Left renal pelvis (tissue), 4 donors: Measurements from ENCODE around the gene SIX3. TPM values are rescaled to one million over a fixed set of nuclear protein-coding genes. Genes with fewer than 3 reads are reported as not detected.

Source experiments
- DNase-seq, 4 donors: peaks; one replicate each; pipeline ENCODE4 v3.0.0-alpha.2; 2013; ENCODE audit warnings: low read depth in 4 of 4, low spot score in 3 of 4
- polyA plus RNA-seq, 4 donors: library from polyadenylated mRNA; unstranded; fragments of 120-200 nt; gene quantifications; one replicate each; pipeline ENCODE4 v1.2.1, GENCODE V29; 2013; ENCODE audit not compliant: insufficient read length in 4 of 4

SIX3 gene
- polyA plus RNA-seq = not detected

GRCh38 chr2:44941551-44942234 is at the start of gene SIX3:
TSS of gene SIX3 (plus strand) at chr2:44941702. CDS start at chr2:44942105, 403 bp downstream.
- no peak for DNase-seq

GRCh38 chr2:44894058-44894457 is 47.4 kb upstream of the SIX3 start:
- DNase-seq = no peak

- no peak for DNase-seq
Measured at GRCh38 chr2:44895061-44895460, 46.4 kb upstream of the SIX3 start.

- DNase-seq = no peak
Measured at GRCh38 chr2:44897406-44897805, 44.1 kb upstream of the SIX3 start.

GRCh38 chr2:44902217-44903137 is 39.0 kb upstream of the SIX3 start:
- no peak for DNase-seq

- no peak for DNase-seq
Measured at GRCh38 chr2:44904578-44904977, 36.9 kb upstream of the SIX3 start.

- DNase-seq = no peak
Measured at GRCh38 chr2:44906972-44907371, 34.5 kb upstream of the SIX3 start.

GRCh38 chr2:44909831-44910230 is 31.7 kb upstream of the SIX3 start:
- no peak for DNase-seq

- DNase-seq = no peak
Measured at GRCh38 chr2:44912660-44913059, 28.8 kb upstream of the SIX3 start.

- no peak for DNase-seq
Measured at GRCh38 chr2:44916291-44916690, 25.2 kb upstream of the SIX3 start.

- no peak for DNase-seq
Measured at GRCh38 chr2:44918095-44918775, 23.3 kb upstream of the SIX3 start.

GRCh38 chr2:44920751-44921150 is 20.8 kb upstream of the SIX3 start:
- no peak for DNase-seq

- no peak for DNase-seq
Measured at GRCh38 chr2:44922776-44923175, 18.7 kb upstream of the SIX3 start.

- no peak for DNase-seq
Measured at GRCh38 chr2:44925561-44926136, 15.9 kb upstream of the SIX3 start.

GRCh38 chr2:44926957-44927356 is 14.5 kb upstream of the SIX3 start:
- DNase-seq = no peak

- no peak for DNase-seq
Measured at GRCh38 chr2:44927985-44928482, 13.5 kb upstream of the SIX3 start.

GRCh38 chr2:44928483-44929158 is 12.9 kb upstream of the SIX3 start:
- no peak for DNase-seq

- DNase-seq = no peak
Measured at GRCh38 chr2:44929159-44929734, 12.3 kb upstream of the SIX3 start.

- no peak for DNase-seq
Measured at GRCh38 chr2:44929735-44930273, 11.7 kb upstream of the SIX3 start.
